Measurements from ENCODE around the gene ADAT3.
"Not testable (repeated sequence)": the region's sequence is repeated elsewhere in the genome, so short reads cannot be mapped to it uniquely, and the experiment has no call there.

The ADAT3 gene

DNA sequence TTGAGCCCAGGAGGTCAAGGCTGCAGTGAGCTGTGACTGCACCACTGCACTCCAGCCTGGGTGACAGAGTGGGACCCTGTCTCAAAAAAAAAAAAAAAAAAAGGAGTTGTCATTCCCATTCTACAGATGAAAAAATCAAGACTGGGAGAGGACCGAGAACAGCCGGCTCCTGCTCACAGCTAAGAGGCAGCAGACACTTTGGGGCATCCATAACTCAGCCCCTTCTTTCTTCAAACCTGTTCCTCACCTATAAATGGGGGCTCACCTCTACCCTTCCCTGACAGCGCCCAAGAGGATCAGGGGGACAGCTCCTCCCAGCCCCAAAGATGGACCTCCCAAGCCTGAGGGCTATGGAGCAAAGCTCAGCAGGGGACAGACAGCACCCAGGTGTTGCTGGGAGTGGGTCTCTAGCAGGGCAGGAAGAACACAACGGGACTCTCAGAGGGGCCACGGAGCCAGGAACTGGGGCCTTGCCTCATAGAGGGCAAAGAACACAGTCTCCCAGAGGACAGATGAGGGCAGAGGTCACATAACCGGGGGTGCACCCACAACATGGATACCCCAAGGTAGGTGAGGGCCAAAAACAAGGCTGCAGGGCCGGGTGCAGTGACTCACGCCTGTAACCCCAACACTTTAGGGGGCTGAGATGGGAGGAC lies 38.4 kb upstream of the ADAT3 start:
- DNase-seq = no peak

DNA sequence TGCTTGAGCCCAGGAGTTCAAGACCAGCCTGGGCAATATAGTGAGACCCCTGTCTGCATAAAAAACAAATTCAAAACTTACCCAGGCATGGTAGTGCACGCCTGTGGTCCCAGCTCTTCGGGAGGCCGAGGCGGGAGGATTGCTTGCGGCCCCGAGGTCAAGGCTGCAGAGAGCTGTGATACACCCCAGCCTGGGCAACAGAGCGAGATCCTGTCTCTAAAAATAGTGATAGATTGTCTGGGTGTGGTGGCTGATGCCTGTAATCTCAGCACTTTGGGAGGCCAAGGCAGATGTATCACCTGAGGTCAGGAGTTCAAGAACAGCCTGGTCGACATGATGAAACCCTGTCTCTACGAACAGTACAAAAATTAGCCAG lies 37.9 kb upstream of the ADAT3 start:
- no peak for DNase-seq

DNA sequence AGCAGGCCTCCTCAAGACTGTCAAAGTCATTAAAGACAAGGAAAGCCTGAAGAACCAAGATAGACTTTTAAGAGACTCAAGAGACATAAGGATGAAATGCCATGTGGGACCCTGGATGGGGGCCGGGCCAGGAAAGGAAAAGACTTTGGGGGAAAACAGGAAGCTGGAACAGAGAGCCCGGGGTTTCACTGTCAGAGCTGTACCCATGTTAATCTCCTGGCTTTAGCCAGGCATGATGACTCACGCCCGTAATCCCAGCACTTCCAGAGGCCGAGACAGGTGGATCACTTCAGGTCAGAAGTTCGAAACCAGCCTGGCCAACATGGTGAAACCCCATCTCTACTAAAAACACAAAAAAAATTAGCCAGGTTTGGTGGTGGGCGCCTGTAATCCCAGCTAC lies 36.2 kb upstream of the ADAT3 start:
- DNase-seq = no peak

DNA sequence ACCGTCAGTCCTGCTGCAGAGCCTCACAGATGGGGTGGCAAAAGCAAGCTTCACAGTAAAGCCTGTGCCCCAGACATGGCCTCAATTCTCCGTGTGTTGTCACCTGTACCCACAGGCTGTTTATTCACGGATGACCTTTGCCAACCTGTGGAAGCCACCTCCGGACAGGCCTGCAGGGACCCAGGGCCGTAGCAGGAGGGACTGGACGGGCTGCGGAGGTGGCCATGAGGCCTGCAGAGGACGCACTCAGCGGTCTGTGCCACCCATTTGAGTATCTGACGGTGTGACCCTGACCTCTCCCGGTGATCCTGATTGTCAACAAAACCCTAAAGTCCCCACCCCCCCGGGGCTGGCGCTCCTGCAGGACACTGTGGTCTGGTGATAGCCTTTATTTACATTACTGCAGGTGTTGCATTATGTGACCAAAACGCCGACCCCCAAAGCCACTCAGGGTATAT lies 34.0 kb upstream of the ADAT3 start:
- DNase-seq = no peak

DNA sequence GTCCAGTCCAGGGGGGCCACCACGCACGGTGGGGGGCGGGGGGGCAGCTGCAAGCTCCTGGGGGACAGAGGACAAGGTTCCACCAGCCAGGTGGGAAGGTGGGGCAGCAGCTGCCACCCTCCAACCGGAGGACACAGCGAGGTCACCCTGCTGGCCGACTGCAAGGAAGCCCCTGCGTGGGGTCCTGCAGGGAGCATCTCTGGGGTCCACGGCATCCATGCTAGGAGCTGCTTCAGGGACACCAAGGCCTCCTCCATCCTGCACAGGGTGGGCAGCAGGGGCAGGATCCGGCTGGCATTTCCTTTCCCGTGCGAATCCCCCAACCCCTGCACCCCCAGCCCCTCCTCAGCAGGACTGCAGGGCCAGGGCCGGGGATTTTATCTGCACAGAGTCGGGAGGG lies 33.6 kb upstream of the ADAT3 start:
- DNase-seq = no peak

DNA sequence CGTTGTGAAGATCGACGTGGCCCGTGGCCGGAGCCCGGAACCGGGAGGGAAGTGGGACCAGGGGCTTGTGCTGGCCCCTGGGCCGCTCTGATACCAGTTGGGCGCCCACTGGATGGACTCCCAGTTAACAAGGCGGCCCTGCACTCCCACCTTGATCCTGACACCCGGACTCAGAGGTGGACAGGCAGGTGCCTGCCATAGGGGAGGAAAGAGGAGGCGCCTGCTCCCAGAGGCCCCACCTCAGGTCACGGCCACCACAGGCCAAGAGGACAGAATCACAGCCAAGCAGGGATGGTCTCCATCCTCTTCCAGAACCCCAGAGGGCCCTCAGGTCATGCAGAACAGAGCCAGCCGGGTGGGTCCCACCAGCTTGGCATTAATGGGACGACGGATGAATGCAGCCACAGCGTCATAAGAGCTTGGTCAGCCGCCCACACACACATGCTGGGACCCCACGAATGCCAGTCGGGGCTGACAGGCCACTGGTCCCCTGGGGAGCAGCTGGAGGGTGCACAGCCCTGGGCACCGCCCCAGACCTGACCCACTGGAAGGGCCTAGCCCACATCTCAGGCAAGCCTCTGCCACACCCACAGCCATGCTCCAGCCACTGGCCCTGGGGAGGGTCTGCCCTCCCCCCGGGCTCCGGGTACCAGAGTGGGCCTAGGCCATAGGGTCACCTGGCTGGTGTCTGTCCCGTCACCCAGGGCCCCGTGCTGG lies 32.2 kb upstream of the ADAT3 start:
- peak in 1 of 56 donors; percentile 60 for DNase-seq

DNA sequence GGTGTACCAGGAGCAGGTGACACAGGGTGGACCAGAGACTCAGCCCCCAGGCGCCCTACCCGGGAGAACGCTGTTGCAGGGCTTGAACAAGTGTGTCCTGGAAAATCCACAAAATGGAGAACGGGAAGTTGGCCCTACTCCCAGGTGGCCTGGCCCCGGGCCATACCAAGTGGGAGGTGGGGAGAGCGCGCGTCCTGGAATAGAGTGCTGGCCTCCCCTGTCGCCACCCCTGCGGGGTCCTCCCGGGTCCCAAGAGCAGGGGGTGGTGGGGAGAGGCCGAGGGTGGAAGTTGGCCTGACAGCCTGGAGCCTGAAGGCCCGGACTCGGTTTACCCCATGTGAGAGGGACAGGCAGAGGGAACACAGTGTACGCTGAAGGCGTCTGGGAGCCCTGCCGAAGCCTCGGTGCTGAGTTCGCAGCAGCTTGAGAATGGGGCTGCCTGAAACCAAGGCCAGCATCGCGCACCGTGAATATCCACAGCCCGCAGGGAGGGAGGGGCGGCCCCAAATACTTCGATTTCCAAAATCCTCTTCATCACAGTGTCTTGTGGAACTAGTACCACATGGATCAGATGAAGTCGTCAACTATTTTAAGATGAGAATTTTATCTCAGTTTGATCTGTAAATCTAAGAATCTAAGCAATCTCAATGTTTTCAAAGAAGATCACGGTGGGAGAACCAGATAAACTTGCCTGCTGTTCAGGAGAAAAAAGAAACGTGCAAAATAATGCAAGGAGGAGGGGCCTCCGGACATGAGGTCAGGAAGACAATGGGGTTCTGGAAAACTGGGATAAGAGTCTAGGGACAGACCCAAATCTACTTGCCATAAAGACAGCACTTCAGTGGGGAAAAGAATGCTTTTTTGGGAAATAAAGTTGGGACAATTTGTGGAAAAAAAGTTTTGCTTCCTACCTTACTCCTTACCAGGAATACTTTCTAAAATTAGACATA lies 31.4 kb upstream of the ADAT3 start:
- peak in 26 of 56 donors; percentile 28 to 82 (median 57) for DNase-seq

DNA sequence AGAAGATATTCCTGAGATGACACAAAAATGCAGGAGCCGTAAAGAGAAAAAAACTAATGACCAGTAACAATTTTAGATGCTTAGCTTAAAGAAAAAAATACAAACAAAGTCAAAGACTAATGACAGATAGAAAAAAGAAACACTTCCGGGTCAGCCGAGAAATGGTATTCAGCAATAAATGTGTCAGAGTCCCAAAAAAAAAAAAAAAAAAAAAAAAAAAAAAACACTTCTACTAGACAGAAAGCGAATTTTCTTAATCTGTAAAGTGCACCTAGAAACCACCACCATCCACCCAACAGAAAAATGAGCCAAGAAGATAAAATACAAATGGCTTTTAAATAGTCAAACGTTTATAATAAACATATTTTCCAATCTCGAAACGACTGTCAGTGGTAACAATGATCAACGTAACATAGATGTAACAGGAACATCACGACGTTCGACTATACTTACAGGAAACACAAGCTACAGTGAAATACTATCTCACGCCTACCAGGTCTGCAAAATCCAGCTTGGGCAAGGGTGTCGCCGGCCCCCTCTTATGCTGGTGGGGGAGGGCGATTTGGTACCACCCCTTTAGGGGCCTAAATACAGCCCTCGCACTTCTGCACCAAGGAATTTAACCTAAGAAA lies 30.5 kb upstream of the ADAT3 start:
- no peak for DNase-seq

DNA sequence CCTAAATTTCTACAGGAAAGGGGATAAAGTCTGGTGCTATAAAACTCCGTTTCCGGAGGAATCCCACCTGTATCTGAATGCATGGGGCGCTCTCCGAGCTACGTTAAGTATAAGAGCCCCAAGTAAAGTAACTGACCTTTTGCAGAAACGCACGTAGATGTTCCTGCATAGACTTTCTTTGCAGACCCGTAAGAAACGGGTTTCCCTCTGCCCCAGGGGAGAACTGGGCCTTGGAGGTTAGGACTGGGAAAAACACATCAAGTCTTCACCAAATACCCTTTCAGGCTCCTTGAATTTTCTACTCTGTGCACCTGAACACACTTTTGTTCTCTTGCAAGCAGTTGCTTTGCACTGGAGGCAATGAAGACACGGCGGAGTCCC lies 29.9 kb upstream of the ADAT3 start:
- not testable (repeated sequence) for DNase-seq

DNA sequence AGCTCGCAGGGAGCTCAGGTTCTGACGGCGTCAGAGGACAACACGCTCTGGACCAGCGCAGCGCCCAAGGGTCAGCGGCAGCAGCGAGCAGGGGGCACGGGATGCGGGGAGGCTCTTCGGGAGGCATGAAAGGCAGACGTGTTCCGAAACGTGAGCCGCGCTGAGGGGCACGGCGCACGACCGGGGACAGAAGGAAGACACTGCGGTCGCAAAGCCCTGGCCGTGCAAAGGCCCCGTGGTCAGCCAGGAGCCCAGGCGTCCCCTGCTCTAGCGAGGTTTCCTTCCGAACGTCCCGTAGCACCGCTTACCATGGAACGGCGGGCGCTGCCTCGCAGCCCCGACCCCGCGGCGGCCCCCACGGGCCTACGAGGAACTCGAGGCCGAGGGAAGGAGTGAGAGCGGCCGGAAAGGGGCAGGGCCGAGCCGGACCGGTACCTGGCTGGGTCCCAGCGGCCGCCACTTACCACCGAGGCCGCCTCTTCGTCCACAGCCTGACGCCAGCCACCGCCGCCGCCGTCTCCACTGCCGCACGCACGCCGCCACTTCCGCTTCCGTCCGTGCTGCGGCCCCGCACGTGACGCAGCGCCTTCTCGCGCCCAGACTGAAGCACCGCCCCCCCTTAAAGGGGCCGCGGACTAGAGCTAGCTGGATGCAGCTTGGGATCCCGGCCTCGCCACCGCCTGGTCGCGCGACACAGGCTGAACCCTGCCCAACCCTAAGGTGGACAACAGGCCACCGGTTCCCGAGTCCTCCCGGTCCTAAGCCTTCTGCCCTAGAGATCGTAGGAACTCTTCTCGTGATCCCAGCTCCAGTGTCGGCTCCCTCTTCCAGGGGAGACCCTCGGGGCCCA lies 29.3 kb upstream of the ADAT3 start:
- DNase-seq = peak in 55 of 56 donors; percentile 50 to 96 (median 84)

DNA sequence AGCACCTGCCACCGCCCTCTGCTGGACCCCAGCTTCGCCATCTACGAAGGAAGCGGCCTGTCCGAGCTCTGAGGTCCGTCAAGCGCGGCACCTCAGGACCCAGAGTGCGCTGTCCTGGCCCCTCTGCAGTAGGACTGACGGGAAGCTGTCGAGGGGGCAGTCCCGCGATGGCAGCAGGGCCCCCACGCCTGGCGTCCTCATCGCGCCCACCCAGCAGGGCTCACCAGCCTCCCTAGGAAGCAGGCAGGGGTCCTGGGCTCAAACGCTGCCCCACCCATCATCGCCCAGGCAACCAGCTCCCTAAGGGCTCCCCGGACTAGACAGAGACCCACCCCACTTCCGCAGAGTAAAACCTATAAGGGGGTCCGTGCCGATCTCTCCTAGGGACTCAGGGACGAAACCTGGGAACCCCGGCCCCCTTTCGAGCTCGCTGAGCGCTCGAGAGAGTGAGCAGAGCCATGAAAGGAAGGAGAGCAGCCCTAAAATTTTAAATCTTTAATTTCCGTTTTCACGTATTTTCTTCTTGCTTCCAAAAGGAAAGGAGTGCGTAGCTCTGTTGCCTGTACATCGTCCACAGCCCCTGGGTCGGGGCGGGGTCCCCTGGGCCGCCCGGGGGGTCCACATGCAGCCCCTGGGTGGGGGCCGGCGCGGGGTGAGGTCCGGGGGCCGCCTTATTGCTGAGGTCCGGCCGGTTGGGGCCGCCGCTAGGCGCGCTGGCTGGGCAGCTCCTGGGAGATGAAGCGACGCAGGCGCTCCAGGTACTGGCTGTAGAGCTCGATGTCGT lies 28.5 kb upstream of the ADAT3 start:
- not testable (repeated sequence) for DNase-seq

DNA sequence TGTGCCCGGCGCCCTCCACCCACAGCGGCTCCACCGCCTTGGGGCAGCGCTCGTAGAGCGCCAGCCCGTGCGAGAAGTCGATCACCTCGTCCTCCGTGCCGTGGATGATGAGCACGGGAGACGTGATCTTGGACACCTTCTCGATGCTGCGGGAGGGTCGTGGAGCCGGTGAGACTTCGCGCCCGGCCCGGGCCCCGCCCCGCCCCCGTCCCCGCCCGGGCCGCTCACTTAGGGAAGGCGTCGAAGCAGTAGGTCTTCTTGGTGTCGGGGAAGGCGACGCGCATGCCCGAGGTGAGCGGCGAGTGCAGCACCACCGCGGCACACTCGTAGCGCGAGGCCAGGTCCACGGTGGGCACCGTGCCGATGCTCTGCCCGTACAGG lies 27.9 kb upstream of the ADAT3 start:
- DNase-seq = not testable (repeated sequence)

DNA sequence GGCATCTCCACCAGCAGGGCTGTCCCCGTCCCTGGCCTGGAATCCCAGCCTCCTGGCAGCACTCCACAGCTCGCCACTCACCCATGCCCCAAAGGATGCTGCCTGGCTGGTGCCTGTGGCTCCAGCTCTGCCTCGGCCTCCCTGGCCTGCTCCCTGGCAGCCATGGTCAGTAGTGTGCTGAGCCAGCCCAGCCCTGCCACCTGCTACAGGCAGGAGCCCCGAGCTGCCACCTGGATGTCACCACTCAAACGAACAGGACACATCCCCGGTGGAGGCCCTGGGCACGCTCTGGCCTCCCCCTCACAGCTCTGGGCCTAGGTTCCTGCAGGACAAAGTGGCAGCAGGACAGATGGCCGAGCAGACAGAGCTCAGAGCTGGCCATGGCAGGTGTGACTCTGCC lies 26.6 kb upstream of the ADAT3 start:
- not testable (repeated sequence) for DNase-seq

DNA sequence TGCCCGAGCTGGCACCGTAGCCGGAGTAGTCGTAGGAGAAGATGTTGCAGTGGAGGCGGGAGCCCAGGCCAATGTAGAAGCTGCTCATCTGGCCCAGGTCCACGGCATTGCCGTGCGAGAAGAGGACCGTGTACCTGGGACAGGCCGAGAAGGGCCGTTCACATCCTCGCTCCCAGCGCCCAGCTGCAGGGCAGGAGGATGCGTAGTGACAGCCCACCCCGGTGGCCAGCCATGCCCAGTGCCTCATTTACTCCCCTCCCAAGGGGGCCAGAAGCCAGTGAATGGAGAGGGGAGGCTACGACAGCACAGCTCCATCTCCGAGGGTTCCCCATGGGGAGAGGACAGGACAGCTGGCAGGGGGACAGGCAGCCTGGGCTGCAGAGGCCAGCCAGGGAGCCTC lies 25.2 kb upstream of the ADAT3 start:
- DNase-seq = not testable (repeated sequence)

DNA sequence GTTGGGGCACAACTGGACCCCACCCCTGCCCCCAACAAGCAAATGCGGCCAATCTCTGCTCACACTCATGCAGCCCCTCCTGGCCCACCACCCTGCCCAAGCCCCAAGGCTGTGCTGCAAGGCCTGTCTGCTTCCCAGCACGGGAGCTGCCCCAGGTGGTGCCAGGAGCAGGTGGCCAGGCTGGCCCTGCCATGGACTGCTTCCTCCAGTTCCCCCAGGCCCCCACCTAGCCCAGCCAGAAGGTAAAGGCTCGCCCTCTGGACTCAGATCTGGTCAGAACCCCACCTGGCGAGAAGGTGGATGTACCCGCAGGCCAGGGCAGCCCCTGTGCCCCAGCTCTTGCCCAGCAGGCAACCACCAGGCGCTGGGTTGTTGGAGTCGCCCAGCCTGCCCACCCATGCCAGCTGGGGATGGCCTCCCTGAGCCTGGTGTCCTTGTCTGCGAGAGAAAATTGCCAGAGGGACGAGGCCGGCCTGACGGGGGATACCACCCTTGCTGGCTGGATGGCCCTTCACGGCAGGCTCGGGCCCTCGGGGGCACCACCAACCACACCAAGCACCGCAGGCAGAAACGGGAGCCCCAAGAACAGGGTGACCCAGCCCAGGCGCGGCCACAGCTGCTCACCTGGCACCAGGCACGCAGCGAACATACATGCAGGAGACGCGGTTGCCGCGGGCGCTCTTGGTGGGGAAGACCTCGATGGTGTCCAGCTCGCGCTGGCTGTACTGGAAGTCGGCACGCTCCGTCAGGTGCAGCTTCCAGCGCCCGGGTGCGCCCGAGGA lies 24.4 kb upstream of the ADAT3 start:
- DNase-seq = no peak

DNA sequence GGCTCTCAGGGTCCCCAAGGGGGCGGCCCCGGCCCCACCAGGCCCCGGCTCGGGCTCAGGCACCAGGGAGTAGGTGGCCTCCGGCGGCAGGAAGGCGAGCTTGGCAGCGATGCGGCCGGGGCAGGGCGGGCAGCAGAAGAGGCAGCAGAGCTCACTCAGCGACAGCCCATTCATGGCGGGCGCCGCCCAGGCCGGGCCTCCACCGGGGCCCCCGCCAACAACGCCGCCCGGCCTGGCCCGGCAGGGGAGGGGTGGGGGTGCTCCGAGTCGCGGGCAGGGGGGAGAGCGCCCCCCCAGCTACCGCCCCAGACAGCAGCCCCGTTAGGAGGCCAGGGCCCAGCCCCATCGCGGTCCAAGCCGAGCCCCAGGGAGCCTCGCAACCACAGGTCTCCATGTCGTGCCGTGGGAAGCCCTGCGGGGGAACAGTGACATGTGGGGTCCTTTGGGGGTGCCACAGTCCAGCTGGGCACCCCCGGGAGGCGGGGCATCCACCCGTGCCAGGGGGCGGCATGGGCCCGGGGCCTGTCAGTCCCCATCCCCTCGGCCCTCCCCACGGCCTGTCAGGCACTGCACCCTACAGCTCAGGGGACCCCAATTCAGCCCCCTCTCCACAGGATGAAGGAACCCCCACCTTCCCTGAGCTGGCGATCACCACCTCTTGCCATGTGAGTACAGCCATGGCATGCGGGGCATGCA lies 23.7 kb upstream of the ADAT3 start:
- peak in 9 of 56 donors; percentile 25 to 60 (median 41) for DNase-seq

DNA sequence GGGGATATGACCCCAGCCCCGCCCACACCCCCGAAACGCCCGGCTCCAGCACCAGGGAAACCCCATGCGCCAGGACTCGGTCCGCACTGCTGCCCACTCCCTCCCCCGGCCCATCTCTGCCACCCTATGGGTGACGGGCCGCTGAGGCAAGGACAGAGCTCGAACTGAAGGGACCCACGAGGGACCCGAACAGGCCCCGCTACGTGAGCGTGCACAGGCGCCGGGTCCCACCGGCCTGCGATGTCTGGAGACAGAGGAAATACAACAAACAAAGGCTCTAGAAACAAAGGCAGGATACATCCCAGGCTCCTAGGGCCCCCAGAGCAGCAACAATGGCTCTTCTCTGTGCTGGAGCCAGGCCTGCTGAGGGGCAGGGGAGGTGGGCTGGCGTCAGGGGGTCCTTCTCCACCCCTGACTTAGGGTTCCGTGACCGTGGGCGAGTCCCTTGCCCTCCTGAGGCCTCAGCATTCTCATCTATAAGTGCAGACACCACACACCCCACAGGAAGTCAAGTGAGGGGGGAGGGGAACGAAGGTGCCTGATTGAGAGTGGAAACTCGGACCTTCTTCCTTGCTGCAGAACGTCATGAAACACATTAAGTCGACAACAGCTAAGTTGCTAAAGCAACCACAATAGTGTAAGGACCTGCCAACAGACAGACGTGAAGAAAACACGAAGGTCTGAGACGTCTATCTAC lies 23.0 kb upstream of the ADAT3 start:
- DNase-seq = peak in 25 of 56 donors; percentile 19 to 76 (median 52)
